Measurements from ENCODE around the gene DYNLL2. TPM values are rescaled to one million over a fixed set of nuclear protein-coding genes. Genes with fewer than 3 reads are reported as not detected.

The DYNLL2 gene
- polyA plus RNA-seq, 1 donor (not counting 4 experiments of a cell fraction or from before 2014, with no cell fraction given), result 21.5 TPM

DNA sequence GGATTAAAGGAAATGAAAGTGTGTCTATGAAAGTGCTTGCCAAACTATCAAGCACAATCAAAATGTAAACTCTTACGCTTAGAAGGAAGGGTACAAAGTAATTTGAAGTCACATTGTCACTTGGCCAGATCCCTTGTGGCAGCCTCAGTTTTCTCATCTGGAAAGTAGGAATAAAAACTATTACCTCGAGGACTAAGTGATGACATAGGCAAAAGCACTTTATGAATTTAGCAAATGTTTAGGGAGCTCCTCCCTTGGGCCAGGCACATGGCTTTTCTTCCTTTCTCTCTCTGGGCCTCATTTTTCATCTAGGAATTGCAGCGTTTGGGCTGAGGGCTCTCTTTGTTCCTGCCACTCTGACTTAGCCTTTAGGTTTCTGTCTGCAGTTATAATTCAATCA is 28.5 kb downstream of the DYNLL2 start:
- Histone ChIP-seq H3K4me2 (ENCODE audit: control insufficient read depth, extremely low read depth, insufficient read depth, low read depth, low read length) (no peak overlapping the region), H3K9ac (ENCODE audit: control insufficient read depth, extremely low read depth, insufficient read depth, low read length) (no peak overlapping the region), H4K20me1 (ENCODE audit: control insufficient read depth, extremely low read depth, insufficient read depth, low read length) (no peaks in the 10 kb centered on the region), H3K4me3 (ENCODE audit: control insufficient read depth in 2 of 3, extremely low read depth in 1 of 3, insufficient read depth in 2 of 3, low read depth in 1 of 3, low read length in 3 of 3) (no peak overlapping the region), H3K27me3 (ENCODE audit: control insufficient read depth, extremely low read depth, insufficient read depth, low read length) (peaks cover 2% of the 10 kb centered on the region), H2AFZ (ENCODE audit: control insufficient read depth, low read length) (no peak overlapping the region), H3K36me3 (ENCODE audit: control insufficient read depth in 2 of 2, extremely low read depth in 1 of 2, insufficient read depth in 2 of 2, low read length in 2 of 2) (no peaks in the 10 kb centered on the region), H3K27ac (ENCODE audit: control insufficient read depth, insufficient read depth, low read length) (no peak overlapping the region), H3K9me1 (ENCODE audit: control insufficient read depth, extremely low read depth, insufficient read depth, low read length) (no peaks in the 10 kb centered on the region), H3K4me1 (ENCODE audit: control insufficient read depth, extremely low read depth, insufficient read depth, low read length) (no peaks in the 10 kb centered on the region), H3K79me2 (ENCODE audit: control insufficient read depth, insufficient read depth, low read length) (no peaks in the 10 kb centered on the region), H3K9me3 (ENCODE audit: control insufficient read depth, low read depth, low read length) (no peaks in the 10 kb centered on the region)
- FAIRE-seq (no peak), DNase-seq (ENCODE audit: low read depth, low spot score) (no peak)
- TF ChIP-seq, protein P1, sequence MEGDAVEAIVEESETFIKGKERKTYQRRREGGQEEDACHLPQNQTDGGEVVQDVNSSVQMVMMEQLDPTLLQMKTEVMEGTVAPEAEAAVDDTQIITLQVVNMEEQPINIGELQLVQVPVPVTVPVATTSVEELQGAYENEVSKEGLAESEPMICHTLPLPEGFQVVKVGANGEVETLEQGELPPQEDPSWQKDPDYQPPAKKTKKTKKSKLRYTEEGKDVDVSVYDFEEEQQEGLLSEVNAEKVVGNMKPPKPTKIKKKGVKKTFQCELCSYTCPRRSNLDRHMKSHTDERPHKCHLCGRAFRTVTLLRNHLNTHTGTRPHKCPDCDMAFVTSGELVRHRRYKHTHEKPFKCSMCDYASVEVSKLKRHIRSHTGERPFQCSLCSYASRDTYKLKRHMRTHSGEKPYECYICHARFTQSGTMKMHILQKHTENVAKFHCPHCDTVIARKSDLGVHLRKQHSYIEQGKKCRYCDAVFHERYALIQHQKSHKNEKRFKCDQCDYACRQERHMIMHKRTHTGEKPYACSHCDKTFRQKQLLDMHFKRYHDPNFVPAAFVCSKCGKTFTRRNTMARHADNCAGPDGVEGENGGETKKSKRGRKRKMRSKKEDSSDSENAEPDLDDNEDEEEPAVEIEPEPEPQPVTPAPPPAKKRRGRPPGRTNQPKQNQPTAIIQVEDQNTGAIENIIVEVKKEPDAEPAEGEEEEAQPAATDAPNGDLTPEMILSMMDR (optimal IDR thresholded peaks at IDR 0.05 in 1 of 3, IDR thresholded peaks at IDR 0.05 in 1 of 3, conservative IDR thresholded peaks at IDR 0.05 in 1 of 3; ENCODE audit: extremely low read depth in 1 of 3, insufficient read depth in 2 of 3, low read length in 3 of 3), result no peak
- no peak for TF ChIP-seq EZH2 (IDR thresholded peaks at IDR 0.05; ENCODE audit: low read length)
- dilution Hi-C loops (cut with MboI; ENCODE audit: extremely low pct_ligation_motif_present, low sequenced_read_pairs), result no loop called here

DNA sequence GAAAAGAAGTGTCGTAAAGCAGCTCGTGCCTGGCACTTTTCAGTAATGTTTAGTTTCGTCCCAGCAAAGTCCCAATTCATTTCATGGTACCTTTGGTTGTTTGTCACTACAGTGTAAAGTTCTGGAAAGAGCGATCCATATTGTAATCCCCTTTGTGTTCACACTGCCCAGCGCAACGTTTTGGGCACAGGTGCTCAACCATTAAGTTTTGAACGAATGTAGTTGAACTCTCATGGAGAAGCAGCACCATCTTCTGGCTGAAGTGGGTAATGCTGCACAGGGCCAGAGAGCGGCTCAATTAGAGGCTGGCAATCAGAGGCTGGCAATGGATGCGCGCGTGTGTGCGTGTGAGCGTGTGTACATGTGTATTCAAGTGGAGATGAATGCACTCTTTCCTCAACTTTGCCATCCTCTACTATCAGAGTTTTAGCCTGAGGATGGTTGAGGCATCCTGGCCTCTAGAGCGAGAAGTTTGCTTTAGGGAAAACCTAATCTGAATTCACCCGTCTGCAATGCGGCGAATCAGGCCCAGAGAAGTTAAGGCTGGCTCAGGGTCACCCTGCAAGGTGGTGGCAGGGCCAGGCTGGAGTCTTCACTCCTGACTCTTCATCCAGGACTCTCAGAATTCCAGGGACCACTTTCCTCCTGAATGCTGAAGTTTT is 29.9 kb downstream of the DYNLL2 start:
- FAIRE-seq, result peak; percentile 48
- Histone ChIP-seq H3K27ac (ENCODE audit: control insufficient read depth, insufficient read depth, low read length) (no peak overlapping the region), H3K36me3 (ENCODE audit: control insufficient read depth in 2 of 2, extremely low read depth in 1 of 2, insufficient read depth in 2 of 2, low read length in 2 of 2) (no peaks in the 10 kb centered on the region), H3K79me2 (ENCODE audit: control insufficient read depth, insufficient read depth, low read length) (no peaks in the 10 kb centered on the region), H2AFZ (ENCODE audit: control insufficient read depth, low read length) (no peak overlapping the region), H3K27me3 (ENCODE audit: control insufficient read depth, extremely low read depth, insufficient read depth, low read length) (peaks cover 2% of the 10 kb centered on the region), H3K9me3 (ENCODE audit: control insufficient read depth, low read depth, low read length) (no peaks in the 10 kb centered on the region), H3K4me1 (ENCODE audit: control insufficient read depth, extremely low read depth, insufficient read depth, low read length) (no peaks in the 10 kb centered on the region), H4K20me1 (ENCODE audit: control insufficient read depth, extremely low read depth, insufficient read depth, low read length) (no peaks in the 10 kb centered on the region), H3K9ac (ENCODE audit: control insufficient read depth, extremely low read depth, insufficient read depth, low read length) (no peak overlapping the region), H3K4me2 (ENCODE audit: control insufficient read depth, extremely low read depth, insufficient read depth, low read depth, low read length) (no peak overlapping the region), H3K4me3 (ENCODE audit: control insufficient read depth in 2 of 3, extremely low read depth in 1 of 3, insufficient read depth in 2 of 3, low read depth in 1 of 3, low read length in 3 of 3) (no peak overlapping the region), H3K9me1 (ENCODE audit: control insufficient read depth, extremely low read depth, insufficient read depth, low read length) (no peaks in the 10 kb centered on the region)
- peak; percentile 28 for DNase-seq (ENCODE audit: low read depth, low spot score)
- TF ChIP-seq EZH2 (IDR thresholded peaks at IDR 0.05; ENCODE audit: low read length), result no peak
- TF ChIP-seq, protein P1 (optimal IDR thresholded peaks at IDR 0.05 in 1 of 3, IDR thresholded peaks at IDR 0.05 in 1 of 3, conservative IDR thresholded peaks at IDR 0.05 in 1 of 3; ENCODE audit: extremely low read depth in 1 of 3, insufficient read depth in 2 of 3, low read length in 3 of 3), result peak; percentile 93 to 98 (median 97)
- dilution Hi-C loops (cut with MboI; ENCODE audit: extremely low pct_ligation_motif_present, low sequenced_read_pairs), result no loop called here

Data from keratinocyte (primary cell).